CD4-positive, alpha-beta memory T cell (primary cell): ENCODE results near the gene SVOPL. TPM values are rescaled to one million over a fixed set of nuclear protein-coding genes. Genes with fewer than 3 reads are reported as not detected.
"Not testable (repeated sequence)": the region's sequence is repeated elsewhere in the genome, so short reads cannot be mapped to it uniquely, and the experiment has no call there.

Experiments used
- CTCF ChIA-PET: fragments of 350-600 bp; sonication (Branson Sonifier 250); formaldehyde crosslinking; loops from one replicate; lab custom pipeline; 2021; ENCODE audit warnings: inconsistent platforms; ENCODE audit not compliant: partially characterized antibody; lab: Charles Lee
- POLR2A ChIA-PET: fragments of 350-600 bp; sonication (Branson Sonifier 250); formaldehyde crosslinking; loops from one replicate; lab custom pipeline; 2021; ENCODE audit not compliant: partially characterized antibody; lab: Charles Lee
- DNase-seq, 5 donors: peaks; one replicate each; pipeline versions ENCODE4 v3.0.0 to v3.0.0-alpha.2; 2020 to 2022; ENCODE audit warnings: mixed read lengths in 1 of 5
- H3K27ac ChIP-seq: one replicate; pipeline ENCODE4 v1.7.0; 2013; ENCODE audit warnings: low read depth, low read length
- H3K27me3 ChIP-seq: 2 replicates; pipeline ENCODE4 v1.7.0; 2013; ENCODE audit warnings: mild to moderate bottlenecking, low read length, moderate library complexity; ENCODE audit not compliant: insufficient read depth
- H3K36me3 ChIP-seq: 2 replicates; pipeline ENCODE4 v1.7.0; 2013; ENCODE audit warnings: mild to moderate bottlenecking, low read length, moderate library complexity; ENCODE audit not compliant: insufficient read depth
- H3K4me1 ChIP-seq: 2 replicates; pipeline ENCODE4 v1.7.0; 2013; ENCODE audit warnings: mild to moderate bottlenecking, low read length, moderate library complexity; ENCODE audit not compliant: insufficient read depth
- H3K4me3 ChIP-seq, 2 donors: one replicate each; pipeline ENCODE4 v1.7.0; 2013; ENCODE audit warnings: low read length in 2 of 2, mild to moderate bottlenecking in 1 of 2
- H3K9me3 ChIP-seq, 2 donors: one replicate each; pipeline ENCODE4 v1.7.0; 2013; ENCODE audit warnings: low read length in 2 of 2, control low read depth in 1 of 2; ENCODE audit not compliant: control insufficient read depth in 1 of 2
- H3K27ac Mint-ChIP-seq, 7 donors: one replicate each; pipeline ENCODE4 v1.8.0; 2020 to 2021; ENCODE audit warnings: mixed read lengths in 7 of 7, mild to moderate bottlenecking in 6 of 7, inconsistent platforms in 3 of 7, moderate library complexity in 3 of 7
- H3K27me3 Mint-ChIP-seq, 2 donors: one replicate each; pipeline ENCODE4 v1.8.0; 2020 to 2021; ENCODE audit warnings: mixed read lengths in 2 of 2
- H3K36me3 Mint-ChIP-seq, 2 donors: one replicate each; pipeline ENCODE4 v1.8.0; 2020 to 2021; ENCODE audit warnings: mixed read lengths in 2 of 2, inconsistent platforms in 1 of 2, mild to moderate bottlenecking in 1 of 2
- H3K4me1 Mint-ChIP-seq, 4 donors: one replicate each; pipeline ENCODE4 v1.8.0; 2020 to 2021; ENCODE audit warnings: mixed read lengths in 4 of 4, mild to moderate bottlenecking in 1 of 4
- H3K4me3 Mint-ChIP-seq, 8 donors: one replicate each; pipeline ENCODE4 v1.8.0; 2020 to 2021; ENCODE audit warnings: mixed read lengths in 8 of 8, mild to moderate bottlenecking in 7 of 8, moderate library complexity in 6 of 8, inconsistent platforms in 3 of 8
- H3K9me3 Mint-ChIP-seq, 8 donors: one replicate each; pipeline ENCODE4 v1.8.0; 2020 to 2021; ENCODE audit warnings: mixed read lengths in 8 of 8, mild to moderate bottlenecking in 5 of 8, inconsistent platforms in 3 of 8, moderate library complexity in 1 of 8
- intact Hi-C: fragments of 100-400 bp; cut with micrococcal nuclease; formaldehyde crosslinking; loops from one replicate; pipeline ENCODE4 v1.15.1; 2023
- polyA plus RNA-seq, 2 donors: library from polyadenylated mRNA; unstranded; fragments of 300-500 nt; fragmentation: Illumina TruSeq; gene quantifications; one replicate each; pipeline ENCODE4 v1.2.3, GENCODE V29; 2021
- total RNA-seq, 2 experiments: library from RNA; stranded (reverse); gene quantifications; one replicate each; pipeline ENCODE4 v1.2.3, GENCODE V29; 2021

Gene SVOPL
- total and polyA plus RNA-seq, 4 experiments from 2014 or later: not detected

DNA sequence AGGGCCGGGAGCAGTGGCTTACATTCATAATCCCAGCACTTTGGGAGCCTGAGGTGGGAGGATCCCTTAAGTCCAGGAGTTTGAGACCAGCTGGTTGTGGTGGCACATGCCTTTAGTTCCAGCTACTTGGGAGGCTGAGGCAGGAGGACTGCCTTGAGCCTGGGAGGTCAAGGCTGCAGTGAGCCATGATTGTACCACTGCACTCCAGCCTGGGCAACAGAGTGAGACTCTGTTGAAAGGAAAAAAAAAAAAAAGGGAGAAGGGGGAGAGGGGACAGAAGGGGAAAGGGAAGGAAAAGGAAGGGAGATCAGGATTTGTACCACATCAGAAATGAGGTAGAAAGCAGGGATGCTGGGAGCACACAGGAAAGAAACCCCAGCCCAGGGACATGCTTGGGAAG lies 38.7 kb upstream of the SVOPL start:
- H3K36me3 Mint-ChIP-seq: no peaks in the 10 kb centered on the region
- Histone ChIP-seq H3K36me3 (no peaks in the 10 kb centered on the region), H3K9me3 (no peaks in the 10 kb centered on the region), H3K27me3 (no peaks in the 10 kb centered on the region), H3K27ac (no peak overlapping the region), H3K4me3 (no peak overlapping the region), H3K4me1 (no peaks in the 10 kb centered on the region)
- ChIA-PET CTCF (interaction anchor here (1.2 to 3.7 kb wide), 12 partner anchors 11 to 835 kb away, joined by 3 to 99 read pairs (median 6); no protein-coding TSS in a partner anchor), POLR2A (interaction anchor here (2.1 kb wide), 1 partner anchor 578 kb away, joined by 13 read pairs; no protein-coding TSS in a partner anchor)
- peaks cover 0 to 1% of the 10 kb centered on the region in 2 donors for H3K27me3 Mint-ChIP-seq
- no peak overlapping the region for H3K4me3 Mint-ChIP-seq
- DNase-seq: no peak
- H3K27ac Mint-ChIP-seq: peak overlapping the region in 1 of 7 donors; percentile 3
- H3K9me3 Mint-ChIP-seq: peaks cover 0 to 2% (median 0%) of the 10 kb centered on the region in 8 donors
- peaks cover 2 to 6% (median 5%) of the 10 kb centered on the region in 4 donors for H3K4me1 Mint-ChIP-seq
- intact Hi-C loops: loop anchor here (2.0 to 5.0 kb wide), 2 partner anchors 278 to 837 kb away; partner anchors contain the start of gene TRIM24

DNA sequence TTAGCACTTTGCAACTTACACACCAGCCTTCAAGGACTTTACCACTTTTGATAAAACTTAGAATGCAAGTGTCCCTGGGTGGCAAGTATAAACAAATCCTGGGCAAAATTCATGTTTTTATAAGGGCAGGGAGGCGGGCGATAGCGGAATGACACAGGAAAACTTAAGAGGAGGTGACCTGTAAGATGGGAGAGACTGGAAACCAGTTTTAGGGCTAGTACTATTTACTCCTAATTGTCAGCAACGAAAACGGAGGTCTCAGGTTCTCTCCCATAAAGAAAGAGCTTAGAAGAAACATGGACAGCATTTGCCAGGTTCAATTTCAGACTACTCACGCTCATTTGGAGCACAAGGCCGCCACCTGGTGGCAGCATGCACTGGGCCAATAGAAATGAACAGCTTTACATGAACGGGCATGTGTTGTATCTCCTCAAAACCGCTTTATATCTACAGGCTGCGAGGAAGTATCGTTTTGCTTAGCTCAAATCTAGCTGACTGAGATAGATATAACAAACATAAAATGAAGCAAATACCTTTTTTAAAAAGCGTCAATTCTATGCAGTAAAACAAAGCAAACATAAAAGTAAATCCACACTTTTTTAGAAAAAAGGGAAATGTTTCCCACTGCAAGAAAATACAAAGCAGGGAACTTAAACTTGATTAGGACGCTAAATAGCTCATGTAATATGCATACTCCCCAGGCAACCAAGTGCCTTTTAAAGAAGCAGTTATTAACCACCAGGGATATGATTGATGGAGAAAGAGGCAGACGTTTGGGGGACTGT lies 37.6 kb upstream of the SVOPL start:
- intact Hi-C loops: loop anchor here (1.0 to 5.0 kb wide), 7 partner anchors 14 to 836 kb away; partner anchors contain the start of genes CREB3L2 and TRIM24
- Mint-ChIP-seq H3K9me3 (peaks cover 0 to 2% (median 0%) of the 10 kb centered on the region in 8 donors), H3K4me1 (peaks cover 2 to 6% (median 4%) of the 10 kb centered on the region in 4 donors), H3K36me3 (no peaks in the 10 kb centered on the region), H3K4me3 (no peak overlapping the region), H3K27ac (peak overlapping the region in 5 of 7 donors; percentile 38 to 69 (median 45)), H3K27me3 (peaks cover 0 to 1% of the 10 kb centered on the region in 2 donors)
- CTCF ChIA-PET: interaction anchor here (0.5 to 3.7 kb wide), 53 partner anchors 12 to 839 kb away, joined by 3 to 99 read pairs (median 4); partner anchors contain the start of genes CREB3L2 and TRIM24
- Histone ChIP-seq H3K27ac (no peak overlapping the region), H3K36me3 (no peaks in the 10 kb centered on the region), H3K4me1 (no peaks in the 10 kb centered on the region), H3K4me3 (no peak overlapping the region), H3K9me3 (no peaks in the 10 kb centered on the region), H3K27me3 (no peaks in the 10 kb centered on the region)
- DNase-seq: peak; percentile 74 to 81 (median 78)
- POLR2A ChIA-PET: interaction anchor here (1.0 to 2.1 kb wide), 3 partner anchors 14 to 579 kb away, joined by 3 to 13 read pairs (median 8); no protein-coding TSS in a partner anchor

DNA sequence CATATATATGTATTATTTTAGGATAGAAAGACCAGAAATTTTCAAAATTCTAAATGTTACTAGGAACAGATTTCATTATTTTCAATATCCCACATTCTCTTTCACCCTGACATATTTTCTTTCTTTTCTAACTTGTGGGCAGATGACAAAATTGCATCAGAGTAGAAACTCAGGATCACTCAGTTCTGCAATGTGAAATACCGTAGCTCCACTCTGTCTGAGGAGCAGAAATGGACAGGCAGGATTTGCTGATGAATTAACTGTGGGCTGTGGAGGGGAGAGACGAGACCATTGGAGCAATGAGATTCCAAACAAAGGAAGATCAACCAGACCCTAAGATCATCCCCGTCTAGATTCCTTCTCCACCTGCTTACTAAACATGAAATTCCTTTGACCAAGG lies 37.0 kb upstream of the SVOPL start:
- H3K9me3 Mint-ChIP-seq: peaks cover 0 to 2% (median 0%) of the 10 kb centered on the region in 8 donors
- no peak overlapping the region for H3K4me3 Mint-ChIP-seq
- H3K4me1 ChIP-seq: no peaks in the 10 kb centered on the region
- H3K4me1 Mint-ChIP-seq: peaks cover 2 to 6% (median 4%) of the 10 kb centered on the region in 4 donors
- ChIA-PET CTCF (interaction anchor here (0.5 to 3.7 kb wide), 38 partner anchors 11 to 833 kb away, joined by 3 to 99 read pairs (median 4); partner anchors contain the start of genes CREB3L2 and TRIM24), POLR2A (interaction anchor here (1.0 to 2.1 kb wide), 3 partner anchors 14 to 578 kb away, joined by 3 to 13 read pairs (median 8); no protein-coding TSS in a partner anchor)
- no peak overlapping the region for H3K27ac Mint-ChIP-seq
- H3K36me3 ChIP-seq: no peaks in the 10 kb centered on the region
- H3K27ac ChIP-seq: no peak overlapping the region
- H3K36me3 Mint-ChIP-seq: no peaks in the 10 kb centered on the region
- H3K4me3 ChIP-seq: no peak overlapping the region
- no peaks in the 10 kb centered on the region for H3K9me3 ChIP-seq
- peaks cover 0 to 3% of the 10 kb centered on the region in 2 donors for H3K27me3 Mint-ChIP-seq
- H3K27me3 ChIP-seq: no peaks in the 10 kb centered on the region
- no peak for DNase-seq
- intact Hi-C loops: loop anchor here (1.0 to 5.0 kb wide), 7 partner anchors 14 to 835 kb away; partner anchors contain the start of genes CREB3L2 and TRIM24

DNA sequence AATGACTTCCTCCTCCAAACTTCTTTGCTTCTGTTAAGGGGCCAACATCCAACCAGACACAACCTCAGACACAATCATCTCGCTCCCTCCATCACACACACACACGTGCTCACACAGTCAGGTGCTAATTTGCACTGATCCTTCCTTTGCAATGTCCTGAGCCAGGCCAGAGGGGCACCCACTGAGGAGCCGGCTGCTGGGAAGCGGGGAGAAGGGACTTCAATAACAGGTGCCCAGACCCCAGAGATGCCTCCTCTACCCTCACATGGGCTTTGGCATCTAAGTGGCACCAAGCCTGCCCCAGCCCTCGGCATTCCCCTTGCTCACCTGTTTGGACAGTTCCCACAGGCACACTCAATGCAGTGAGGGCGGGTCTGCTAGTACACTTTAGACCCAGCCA lies 34.2 kb upstream of the SVOPL start:
- no peaks in the 10 kb centered on the region for H3K4me1 ChIP-seq
- peaks cover 0 to 3% of the 10 kb centered on the region in 2 donors for H3K27me3 Mint-ChIP-seq
- no peak overlapping the region for H3K27ac Mint-ChIP-seq
- no peaks in the 10 kb centered on the region for H3K36me3 ChIP-seq
- no peaks in the 10 kb centered on the region for H3K36me3 Mint-ChIP-seq
- no peak overlapping the region for H3K4me3 ChIP-seq
- H3K9me3 Mint-ChIP-seq: peaks cover 0 to 2% (median 0%) of the 10 kb centered on the region in 8 donors
- ChIA-PET CTCF (interaction anchor here (1.0 kb wide), 1 partner anchor 575 kb away, joined by 5 read pairs; no protein-coding TSS in a partner anchor), POLR2A (no interaction called here)
- no peaks in the 10 kb centered on the region for H3K9me3 ChIP-seq
- no peaks in the 10 kb centered on the region for H3K27me3 ChIP-seq
- DNase-seq: no peak
- peaks cover 2 to 8% (median 4%) of the 10 kb centered on the region in 4 donors for H3K4me1 Mint-ChIP-seq
- H3K27ac ChIP-seq: no peak overlapping the region
- intact Hi-C loops: loop anchor here (5.0 kb wide), 1 partner anchor 273 kb away; the partner anchor contains the start of gene TRIM24
- H3K4me3 Mint-ChIP-seq: no peak overlapping the region

DNA sequence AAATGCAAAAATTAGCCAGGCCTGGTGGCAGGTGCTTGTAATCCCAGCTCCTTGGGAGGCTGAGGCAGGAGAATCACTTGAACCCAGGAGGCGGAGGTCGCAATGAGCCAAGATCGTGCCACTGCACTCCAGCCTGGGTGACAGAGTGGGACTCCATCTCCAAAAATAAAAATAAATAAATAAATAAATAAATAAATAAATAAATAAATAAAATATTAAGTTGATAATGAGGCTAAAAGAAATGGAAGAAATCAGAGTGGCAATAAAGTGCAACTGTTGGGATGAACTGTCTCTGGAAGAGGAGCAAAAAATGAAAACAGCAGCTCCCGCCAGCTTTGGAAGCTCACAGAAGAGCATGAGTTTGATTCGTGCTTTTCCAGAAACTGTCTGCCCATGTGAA lies 30.6 kb upstream of the SVOPL start:
- H3K4me3 ChIP-seq, H3K36me3 Mint-ChIP-seq, POLR2A ChIA-PET, H3K27me3 Mint-ChIP-seq, H3K27ac ChIP-seq, intact Hi-C loops, H3K36me3 ChIP-seq, H3K9me3 Mint-ChIP-seq, H3K4me1 Mint-ChIP-seq, H3K4me1 ChIP-seq, H3K9me3 ChIP-seq, H3K27ac Mint-ChIP-seq, H3K27me3 ChIP-seq, DNase-seq, H3K4me3 Mint-ChIP-seq: not testable (repeated sequence)
- CTCF ChIA-PET: interaction anchor here (0.9 to 1.0 kb wide), 2 partner anchors 11 to 570 kb away, joined by 3 read pairs; no protein-coding TSS in a partner anchor

DNA sequence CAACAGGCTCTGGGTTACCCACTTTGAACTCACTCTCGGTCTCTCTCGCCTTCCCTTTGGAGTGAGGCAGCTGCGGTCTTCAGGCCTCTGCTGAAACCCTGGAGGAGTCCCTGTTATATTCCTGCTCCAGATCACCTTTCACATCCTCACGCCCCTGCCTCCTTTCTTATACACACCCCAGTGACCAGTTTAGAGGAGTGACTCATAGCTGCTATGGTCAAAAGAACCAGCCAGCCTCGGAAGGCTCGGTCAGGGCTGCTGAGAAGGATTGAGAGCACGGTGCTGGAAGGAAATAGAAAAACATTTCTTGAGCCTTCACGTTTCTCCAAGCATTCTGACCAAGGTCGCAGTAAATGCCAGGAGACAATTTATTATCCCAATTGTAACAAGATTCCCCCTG lies 28.3 kb upstream of the SVOPL start:
- Mint-ChIP-seq H3K27ac (no peak overlapping the region), H3K4me3 (no peak overlapping the region), H3K27me3 (peaks cover 2 to 5% of the 10 kb centered on the region in 2 donors), H3K36me3 (no peaks in the 10 kb centered on the region), H3K9me3 (no peaks in the 10 kb centered on the region), H3K4me1 (peaks cover 0 to 3% (median 0%) of the 10 kb centered on the region in 4 donors)
- POLR2A ChIA-PET: no interaction called here
- Histone ChIP-seq H3K4me1 (no peaks in the 10 kb centered on the region), H3K27ac (no peak overlapping the region), H3K27me3 (no peaks in the 10 kb centered on the region), H3K36me3 (no peaks in the 10 kb centered on the region), H3K9me3 (no peaks in the 10 kb centered on the region), H3K4me3 (no peak overlapping the region)
- CTCF ChIA-PET: no interaction called here
- DNase-seq: no peak
- intact Hi-C loops: no loop called here
